ENCODE data around the gene CDKN2C. TPM values are rescaled to one million over a fixed set of nuclear protein-coding genes. Genes with fewer than 3 reads are reported as not detected.

CDKN2C gene
- total RNA-seq, 1 experiment from 2014 or later: 80.5 TPM

- peak overlapping the region; percentile 81 for H3K4me3 ChIP-seq
- H3K27me3 ChIP-seq: no peaks in the 10 kb centered on the region
- DNase-seq: peak; percentile 36
- no peaks in the 10 kb centered on the region for H3K9me3 ChIP-seq
- H3K36me3 ChIP-seq: peaks cover 34% of the 10 kb centered on the region
These were observed 4.0 kb downstream of the CDKN2C start for GRCh38 chr1:50973875-50974617.

- Histone ChIP-seq H3K4me3 (peak overlapping the region; percentile 81), H3K36me3 (peaks cover 34% of the 10 kb centered on the region), H3K27me3 (no peaks in the 10 kb centered on the region), H3K9me3 (no peaks in the 10 kb centered on the region)
- no peak for DNase-seq
These were observed 4.5 kb downstream of the CDKN2C start for GRCh38 chr1:50974618-50974935.

- no peaks in the 10 kb centered on the region for H3K9me3 ChIP-seq
- no peak for DNase-seq
- peak overlapping the region; percentile 76 for H3K4me3 ChIP-seq
- H3K27me3 ChIP-seq: no peaks in the 10 kb centered on the region
- H3K36me3 ChIP-seq: peaks cover 34% of the 10 kb centered on the region
These were observed 5.4 kb downstream of the CDKN2C start for GRCh38 chr1:50975436-50975835.

- Histone ChIP-seq H3K36me3 (peaks cover 32% of the 10 kb centered on the region), H3K9me3 (no peaks in the 10 kb centered on the region), H3K27me3 (no peaks in the 10 kb centered on the region), H3K4me3 (peak overlapping the region; percentile 76)
- DNase-seq: peak; percentile 31
These were observed 6.3 kb downstream of the CDKN2C start for GRCh38 chr1:50976111-50976889.

- Histone ChIP-seq H3K4me3 (peak overlapping the region; percentile 76), H3K27me3 (no peaks in the 10 kb centered on the region), H3K9me3 (no peaks in the 10 kb centered on the region), H3K36me3 (peaks cover 26% of the 10 kb centered on the region)
- DNase-seq: peak; percentile 56
These were observed 7.0 kb downstream of the CDKN2C start for GRCh38 chr1:50976890-50977574.

GRCh38 chr1:50977575-50978143 lies 7.6 kb downstream of the CDKN2C start:
- H3K4me3 ChIP-seq: peak overlapping the region; percentile 76
- DNase-seq: peak; percentile 78
- peaks cover 22% of the 10 kb centered on the region for H3K36me3 ChIP-seq
- H3K9me3 ChIP-seq: no peaks in the 10 kb centered on the region
- H3K27me3 ChIP-seq: no peaks in the 10 kb centered on the region

GRCh38 chr1:50978144-50978851 lies 8.3 kb downstream of the CDKN2C start:
- no peaks in the 10 kb centered on the region for H3K9me3 ChIP-seq
- peak overlapping the region; percentile 76 for H3K4me3 ChIP-seq

GRCh38 chr1:50978852-50979781 lies 9.1 kb downstream of the CDKN2C start:
- no peaks in the 10 kb centered on the region for H3K9me3 ChIP-seq
- H3K36me3 ChIP-seq: peaks cover 10% of the 10 kb centered on the region
- peak; percentile 32 for DNase-seq
- no peaks in the 10 kb centered on the region for H3K27me3 ChIP-seq
- H3K4me3 ChIP-seq: peak overlapping the region; percentile 76

More at GRCh38 chr1:50978144-50978851, 8.3 kb downstream of the CDKN2C start:
- peaks cover 17% of the 10 kb centered on the region for H3K36me3 ChIP-seq
- peak; percentile 90 for DNase-seq
- no peaks in the 10 kb centered on the region for H3K27me3 ChIP-seq

GRCh38 chr1:50979937-50980336 lies 9.9 kb downstream of the CDKN2C start:
- Histone ChIP-seq H3K27me3 (no peaks in the 10 kb centered on the region), H3K4me3 (peak overlapping the region; percentile 76), H3K9me3 (no peaks in the 10 kb centered on the region), H3K36me3 (peaks cover 2% of the 10 kb centered on the region)
- no peak for DNase-seq

GRCh38 chr1:50980505-50980904 lies 10.5 kb downstream of the CDKN2C start:
- no peaks in the 10 kb centered on the region; the same call in 1 of the 2 replicates for H3K36me3 ChIP-seq
- H3K27me3 ChIP-seq: no peaks in the 10 kb centered on the region
- no peaks in the 10 kb centered on the region for H3K9me3 ChIP-seq
- DNase-seq: no peak
- H3K4me3 ChIP-seq: peak overlapping the region; percentile 76

GRCh38 chr1:50981741-50982140 lies 11.7 kb downstream of the CDKN2C start:
- Histone ChIP-seq H3K36me3 (no peaks in the 10 kb centered on the region), H3K4me3 (peak overlapping the region; percentile 76), H3K27me3 (no peaks in the 10 kb centered on the region), H3K9me3 (no peaks in the 10 kb centered on the region)
- no peak for DNase-seq

- Histone ChIP-seq H3K27me3 (no peaks in the 10 kb centered on the region), H3K9me3 (no peaks in the 10 kb centered on the region), H3K36me3 (no peaks in the 10 kb centered on the region), H3K4me3 (peak overlapping the region; percentile 76)
- no peak for DNase-seq
These were observed 12.6 kb downstream of the CDKN2C start for GRCh38 chr1:50982611-50983010.

GRCh38 chr1:50983219-50983802 lies 13.3 kb downstream of the CDKN2C start:
- H3K36me3 ChIP-seq: no peaks in the 10 kb centered on the region
- no peaks in the 10 kb centered on the region for H3K27me3 ChIP-seq
- H3K4me3 ChIP-seq: peak overlapping the region; percentile 3
- no peak for DNase-seq
- H3K9me3 ChIP-seq: no peaks in the 10 kb centered on the region

- H3K27me3 ChIP-seq: no peaks in the 10 kb centered on the region
- no peaks in the 10 kb centered on the region for H3K9me3 ChIP-seq
- no peak for DNase-seq
- no peaks in the 10 kb centered on the region for H3K36me3 ChIP-seq
- H3K4me3 ChIP-seq: no peak overlapping the region
These were observed 15.0 kb downstream of the CDKN2C start for GRCh38 chr1:50985094-50985493.

- no peak overlapping the region for H3K4me3 ChIP-seq
- no peak for DNase-seq
- no peaks in the 10 kb centered on the region for H3K9me3 ChIP-seq
- H3K27me3 ChIP-seq: no peaks in the 10 kb centered on the region
- H3K36me3 ChIP-seq: no peaks in the 10 kb centered on the region
These were observed 16.6 kb downstream of the CDKN2C start for GRCh38 chr1:50986653-50987052.
